Right atrium auricular region (tissue), 2 donors: Measurements from ENCODE around the gene ZNF136. TPM values are rescaled to one million over a fixed set of nuclear protein-coding genes. Genes with fewer than 3 reads are reported as not detected.

Source experiments
- DNase-seq: peaks from one replicate; pipeline ENCODE4 v3.0.0-alpha.2; 2019; ENCODE audit warnings: low spot score
- H3K27ac ChIP-seq, 2 donors: fragments of 200-600 bp; sonication (generic); 1 replicate in 1 of 2; 2 replicates in 1 of 2; pipeline ENCODE4 v1.5.1; 2016 to 2019
- H3K27me3 ChIP-seq, 2 donors: fragments of 200-600 bp; sonication (generic); one replicate each; pipeline versions ENCODE4 v1.5.1 to v1.6.0; 2017 to 2019
- H3K36me3 ChIP-seq: fragments of 200-600 bp; sonication (generic); one replicate; pipeline ENCODE4 v1.5.1; 2016
- H3K4me1 ChIP-seq, 2 donors: fragments of 200-600 bp; sonication (generic); one replicate each; pipeline versions ENCODE4 v1.5.1 to v1.6.0; 2017 to 2019
- H3K4me3 ChIP-seq, 2 donors: fragments of 200-600 bp; sonication (generic); 1 replicate in 1 of 2; 2 replicates in 1 of 2; pipeline ENCODE4 v1.5.1; 2017 to 2019; ENCODE audit warnings: mild to moderate bottlenecking in 1 of 2, moderate library complexity in 1 of 2
- H3K9me3 ChIP-seq, 2 donors: fragments of 200-600 bp; sonication (generic); one replicate each; pipeline ENCODE4 v1.5.1; 2019
- total RNA-seq, 2 donors: library from RNA; depleted of rRNA; stranded (reverse); fragments of >200 nt; gene quantifications; one replicate each; pipeline ENCODE4 v1.1.0, GENCODE V29; 2016
- TF ChIP-seq, protein P1 (sequence below), 2 donors: fragments of 200-600 bp; sonication (generic); IDR thresholded peaks; one replicate each; pipeline ENCODE4 v1.5.1; 2019; ENCODE audit warnings: antibody characterized with exemption in 2 of 2

The ZNF136 gene
- total RNA-seq, 2 donors from 2014 or later, result 3.2 to 3.6 TPM

DNA sequence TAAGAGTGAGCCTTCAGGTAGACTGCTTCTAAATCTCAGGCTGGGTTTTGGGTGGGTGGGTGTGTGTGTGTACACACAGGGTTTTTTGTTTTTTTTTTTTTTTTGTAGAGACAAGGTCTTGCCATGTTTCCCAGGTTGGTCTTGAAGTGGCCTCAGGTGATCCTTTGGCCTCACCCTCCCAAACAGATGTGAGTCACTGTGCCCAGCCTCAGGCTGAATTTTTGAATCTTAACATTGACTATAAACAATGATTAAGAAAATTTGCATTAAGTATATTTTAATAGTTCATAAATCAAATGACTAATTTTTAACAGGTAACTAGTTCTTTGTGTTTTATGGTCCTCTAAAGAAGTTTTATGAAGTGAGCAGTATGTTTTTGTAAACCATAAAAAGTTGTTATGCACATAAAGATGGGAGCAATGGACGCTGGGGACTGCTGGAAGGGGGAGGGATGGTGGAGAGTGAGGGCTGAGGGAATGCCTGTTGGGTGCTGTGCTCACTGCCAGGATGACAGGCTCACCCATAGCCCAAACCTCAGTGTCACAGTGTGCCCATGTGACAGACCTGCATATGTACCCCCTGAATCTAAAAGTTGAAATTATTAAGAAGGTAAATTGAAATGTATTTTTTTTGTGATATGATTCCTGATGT is 60.2 kb downstream of the ZNF136 start:
- H3K9me3 ChIP-seq, result peaks cover 0 to 10% of the 10 kb centered on the region in 2 donors
- TF ChIP-seq, protein P1, sequence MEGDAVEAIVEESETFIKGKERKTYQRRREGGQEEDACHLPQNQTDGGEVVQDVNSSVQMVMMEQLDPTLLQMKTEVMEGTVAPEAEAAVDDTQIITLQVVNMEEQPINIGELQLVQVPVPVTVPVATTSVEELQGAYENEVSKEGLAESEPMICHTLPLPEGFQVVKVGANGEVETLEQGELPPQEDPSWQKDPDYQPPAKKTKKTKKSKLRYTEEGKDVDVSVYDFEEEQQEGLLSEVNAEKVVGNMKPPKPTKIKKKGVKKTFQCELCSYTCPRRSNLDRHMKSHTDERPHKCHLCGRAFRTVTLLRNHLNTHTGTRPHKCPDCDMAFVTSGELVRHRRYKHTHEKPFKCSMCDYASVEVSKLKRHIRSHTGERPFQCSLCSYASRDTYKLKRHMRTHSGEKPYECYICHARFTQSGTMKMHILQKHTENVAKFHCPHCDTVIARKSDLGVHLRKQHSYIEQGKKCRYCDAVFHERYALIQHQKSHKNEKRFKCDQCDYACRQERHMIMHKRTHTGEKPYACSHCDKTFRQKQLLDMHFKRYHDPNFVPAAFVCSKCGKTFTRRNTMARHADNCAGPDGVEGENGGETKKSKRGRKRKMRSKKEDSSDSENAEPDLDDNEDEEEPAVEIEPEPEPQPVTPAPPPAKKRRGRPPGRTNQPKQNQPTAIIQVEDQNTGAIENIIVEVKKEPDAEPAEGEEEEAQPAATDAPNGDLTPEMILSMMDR (IDR thresholded peaks at IDR 0.05), result no peak
- peaks cover 6% of the 10 kb centered on the region for H3K36me3 ChIP-seq
- no peaks in the 10 kb centered on the region for H3K27me3 ChIP-seq
- H3K27ac ChIP-seq, result no peak overlapping the region
- H3K4me3 ChIP-seq, result no peak overlapping the region
- DNase-seq, result no peak
- no peaks in the 10 kb centered on the region for H3K4me1 ChIP-seq

DNA sequence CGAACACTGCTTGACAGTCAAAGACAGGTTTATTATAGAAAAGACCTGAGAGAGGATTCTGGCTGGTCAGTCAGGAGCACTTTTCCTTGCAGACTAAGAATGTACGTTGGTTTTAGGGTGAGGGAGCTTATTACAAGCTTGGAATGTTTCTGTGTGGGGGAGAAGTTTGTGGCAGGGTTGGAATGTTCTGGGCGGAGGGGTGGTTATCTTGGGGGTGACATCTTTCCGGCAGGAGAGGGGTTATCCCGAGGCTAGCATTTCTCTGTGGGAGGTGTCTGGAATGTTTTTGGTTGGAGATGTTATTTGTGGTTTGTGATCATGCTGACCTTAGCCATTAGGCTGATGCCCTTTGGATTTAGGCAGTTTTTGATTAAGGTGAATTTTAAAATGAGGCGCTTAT is 61.8 kb downstream of the ZNF136 start:
- H3K9me3 ChIP-seq, result no peaks in the 10 kb centered on the region
- no peak for DNase-seq

DNA sequence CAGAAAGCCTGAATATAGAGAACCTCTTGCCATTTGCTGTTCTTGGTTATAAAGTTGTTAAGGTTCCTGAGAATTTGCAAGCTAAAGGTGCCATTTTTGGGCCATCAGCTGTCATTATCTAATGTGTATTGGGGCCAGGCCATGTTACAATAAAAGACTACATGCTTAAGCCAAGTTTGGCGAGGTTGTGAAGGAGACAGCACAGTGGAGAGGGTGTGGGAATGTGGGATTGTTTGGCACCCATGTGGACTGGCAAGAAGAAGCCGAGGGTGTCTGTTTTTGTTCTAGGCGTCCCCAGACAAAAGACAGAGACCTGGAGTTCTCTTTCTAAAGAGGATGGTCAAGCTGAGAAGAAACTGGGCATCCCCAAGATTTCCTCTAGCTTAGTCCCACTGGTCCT is 67.1 kb downstream of the ZNF136 start:
- Histone ChIP-seq H3K27me3 (no peaks in the 10 kb centered on the region), H3K36me3 (no peaks in the 10 kb centered on the region), H3K27ac (peak overlapping the region in 1 of 2 donors; percentile 66), H3K4me3 (no peak overlapping the region), H3K9me3 (no peaks in the 10 kb centered on the region), H3K4me1 (peaks cover 0 to 4% of the 10 kb centered on the region in 2 donors)
- DNase-seq, result no peak
- TF ChIP-seq, protein P1 (IDR thresholded peaks at IDR 0.05), result no peak

More for the DNA sequence above, 61.8 kb downstream of the ZNF136 start:
- Histone ChIP-seq H3K4me3 (no peak overlapping the region), H3K36me3 (peaks cover 6% of the 10 kb centered on the region), H3K27me3 (no peaks in the 10 kb centered on the region), H3K27ac (no peak overlapping the region), H3K4me1 (no peaks in the 10 kb centered on the region)
- TF ChIP-seq, protein P1 (IDR thresholded peaks at IDR 0.05), result no peak

DNA sequence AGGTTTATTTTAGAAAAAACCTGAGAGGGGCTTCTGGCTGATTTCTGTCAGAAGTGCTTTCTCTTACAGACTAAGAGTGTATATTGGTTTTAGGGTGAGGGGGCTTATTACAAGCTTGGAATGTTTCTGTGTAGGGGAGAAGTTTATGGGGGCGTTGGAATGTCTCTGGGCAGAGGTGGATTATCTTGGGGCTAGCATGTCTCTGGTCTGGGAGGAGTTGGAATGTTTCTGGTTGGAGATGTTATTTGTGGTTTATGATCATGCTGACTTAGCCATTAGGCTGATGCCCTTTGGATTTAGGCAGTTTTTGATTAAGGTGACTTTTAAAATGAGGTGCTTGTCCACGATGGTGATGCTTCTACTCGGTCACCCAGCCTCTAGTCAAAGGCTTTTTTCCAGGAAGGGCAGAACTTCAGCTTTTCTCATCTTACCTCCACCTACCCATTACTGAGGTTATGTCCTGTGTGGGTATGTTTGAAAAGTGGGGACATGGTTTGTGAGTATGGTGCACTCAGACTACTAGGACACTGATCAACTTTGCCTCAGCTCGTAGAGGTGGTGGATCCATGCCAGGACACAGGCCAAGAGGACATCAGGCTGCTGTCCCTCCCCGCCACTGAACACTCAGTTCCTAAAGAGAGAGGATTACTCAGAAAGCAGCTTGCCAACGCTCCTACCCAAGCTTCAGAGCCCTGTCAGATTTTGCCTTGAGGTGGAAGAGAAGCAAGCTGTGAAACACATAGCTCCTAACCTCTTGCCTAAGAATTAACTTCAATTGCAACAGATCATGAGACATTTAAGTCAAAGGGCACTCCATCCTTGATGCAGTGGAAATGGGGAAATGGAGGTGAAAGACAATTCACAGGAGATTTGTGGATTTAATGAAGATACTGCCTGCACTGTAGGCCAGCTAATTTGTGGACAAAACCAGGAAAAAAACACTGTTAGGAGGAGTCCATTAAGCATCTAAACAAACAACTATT is 68.1 kb downstream of the ZNF136 start:
- Histone ChIP-seq H3K9me3 (no peaks in the 10 kb centered on the region), H3K27ac (peak overlapping the region in 1 of 2 donors; percentile 66), H3K27me3 (no peaks in the 10 kb centered on the region), H3K36me3 (no peaks in the 10 kb centered on the region), H3K4me1 (peaks cover 0 to 4% of the 10 kb centered on the region in 2 donors), H3K4me3 (no peak overlapping the region)
- TF ChIP-seq, protein P1 (IDR thresholded peaks at IDR 0.05), result no peak
- DNase-seq, result no peak

DNA sequence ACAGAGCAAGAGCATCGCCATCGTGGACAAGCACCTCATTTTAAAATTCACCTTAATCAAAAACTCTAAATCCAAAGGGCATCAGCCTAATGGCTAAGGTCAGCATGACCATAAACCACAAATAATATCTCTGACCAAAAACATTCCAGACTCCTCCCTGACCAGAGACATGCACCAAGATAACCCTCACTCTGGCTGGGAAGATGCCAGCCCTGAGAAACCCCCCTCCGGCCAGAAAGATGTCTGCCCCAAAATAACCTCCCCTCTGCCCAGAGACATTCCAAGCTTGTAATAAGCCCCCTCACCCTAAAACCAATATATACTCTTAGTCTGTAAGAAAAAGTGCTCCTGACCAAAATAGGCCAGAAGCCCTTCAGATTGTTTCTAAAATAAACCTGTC is 70.1 kb downstream of the ZNF136 start:
- TF ChIP-seq, protein P1 (IDR thresholded peaks at IDR 0.05), result no peak
- Histone ChIP-seq H3K27me3 (no peaks in the 10 kb centered on the region), H3K4me1 (peaks cover 0 to 4% of the 10 kb centered on the region in 2 donors), H3K4me3 (no peak overlapping the region), H3K27ac (peak overlapping the region in 1 of 2 donors; percentile 25), H3K36me3 (peaks cover 4% of the 10 kb centered on the region), H3K9me3 (no peaks in the 10 kb centered on the region)
- DNase-seq, result no peak
